Astrocyte of the spinal cord (primary cell): ENCODE measurements around the gene ADIPOR2.

ENCODE experiments used
- DNase-seq: peaks from one replicate; pipeline ENCODE4 v3.0.0; 2011; ENCODE audit warnings: low read depth, low spot score
- H3K4me3 ChIP-seq: 2 replicates; pipeline ENCODE4 v1.5.1; 2011; ENCODE audit warnings: low read depth, mild to moderate bottlenecking, low read length, moderate library complexity
- CTCF ChIP-seq: IDR thresholded peaks from 2 replicates; pipeline ENCODE4 v1.5.1; 2012; ENCODE audit warnings: low read depth, mild to moderate bottlenecking, low read length, inconsistent platforms
- in situ Hi-C: cut with HindIII; loops from 2 replicates; pipeline ENCODE4 v1.10.0; 2017; ENCODE audit warnings: low sequenced_read_pairs

ADIPOR2 gene

GRCh38 chr12:1791104-1791841, 100.4 kb downstream of the ADIPOR2 start:
- peak; percentile 69 for DNase-seq

GRCh38 chr12:1792406-1792805, 101.5 kb downstream of the ADIPOR2 start:
- in situ Hi-C loops: no loop called here

More at GRCh38 chr12:1791104-1791841, 100.4 kb downstream of the ADIPOR2 start:
- no peak overlapping the region for H3K4me3 ChIP-seq
- TF ChIP-seq CTCF: peak; percentile 80
- in situ Hi-C loops: no loop called here

GRCh38 chr12:1793426-1794210, 102.7 kb downstream of the ADIPOR2 start:
- no peak overlapping the region for H3K4me3 ChIP-seq
- in situ Hi-C loops: no loop called here
- DNase-seq: no peak
- no peak for TF ChIP-seq CTCF

More at GRCh38 chr12:1792406-1792805, 101.5 kb downstream of the ADIPOR2 start:
- no peak for DNase-seq
- H3K4me3 ChIP-seq: no peak overlapping the region
- no peak for TF ChIP-seq CTCF

GRCh38 chr12:1794440-1795090, 103.7 kb downstream of the ADIPOR2 start:
- no peak for TF ChIP-seq CTCF
- H3K4me3 ChIP-seq: no peak overlapping the region
- in situ Hi-C loops: no loop called here
- DNase-seq: no peak

- no peak for DNase-seq
- in situ Hi-C loops: no loop called here
- no peak overlapping the region for H3K4me3 ChIP-seq
- TF ChIP-seq CTCF: no peak
These were observed 104.4 kb downstream of the ADIPOR2 start for GRCh38 chr12:1795221-1795784.
